Left lung (tissue), 10 donors: ENCODE results near the gene CDRT4. TPM values are rescaled to one million over a fixed set of nuclear protein-coding genes. Genes with fewer than 3 reads are reported as not detected.

Experiments used
- ATAC-seq: fragments of 200-7000 bp; cut with Tn5 transposase; one replicate; pipeline ENCODE4 v1.9.1; 2020; ENCODE audit warnings: moderate library complexity
- DNase-seq, 4 donors: peaks; one replicate each; pipeline ENCODE4 v3.0.0-alpha.2; 2013 to 2020
- H3K27ac ChIP-seq, 2 donors: fragments of 200-600 bp; sonication (generic) in 1 of 2; one replicate each; pipeline versions ENCODE4 v1.5.0 to v1.8.0; 2020 to 2021
- H3K27me3 ChIP-seq, 2 donors: fragments of 200-600 bp; sonication (generic) in 1 of 2; one replicate each; pipeline versions ENCODE4 v1.5.0 to v1.8.0; 2020 to 2021
- H3K36me3 ChIP-seq, 2 donors: fragments of 200-600 bp; sonication (generic) in 1 of 2; one replicate each; pipeline versions ENCODE4 v1.5.0 to v1.8.0; 2020 to 2021
- H3K4me1 ChIP-seq, 2 donors: fragments of 200-600 bp; one replicate each; pipeline ENCODE4 v1.8.0; 2021
- H3K4me3 ChIP-seq, 2 donors: fragments of 200-600 bp; sonication (generic) in 1 of 2; one replicate each; pipeline versions ENCODE4 v1.5.0 to v1.8.0; 2020 to 2021; ENCODE audit warnings: mild to moderate bottlenecking in 1 of 2
- H3K9me3 ChIP-seq, 2 donors: fragments of 200-600 bp; sonication (generic) in 1 of 2; one replicate each; pipeline versions ENCODE4 v1.5.0 to v1.8.0; 2020 to 2021
- CTCF ChIP-seq, 2 donors: fragments of 200-600 bp; sonication (generic) in 1 of 2; IDR thresholded peaks; one replicate each; pipeline versions ENCODE4 v1.5.0 to v1.8.0; 2021; ENCODE audit warnings: antibody characterized with exemption in 2 of 2
- intact Hi-C, 2 donors: fragments of 100-400 bp; cut with DNase I; formaldehyde crosslinking; loops; one replicate each; pipeline versions ENCODE4 v1.11.2 to v1.14.2; 2022
- polyA plus RNA-seq, 6 donors: library from polyadenylated mRNA; unstranded; fragments of 120-200 nt; gene quantifications; one replicate each; pipeline ENCODE4 v1.2.1, GENCODE V29; 2013; ENCODE audit not compliant: insufficient read length in 6 of 6
- total RNA-seq, 2 donors: library from RNA; stranded (reverse); fragmentation: NEBNext Ultra II Directional; extraction: Animal tissue kit (Norgen Biotek cat#: 25700); gene quantifications; one replicate each; pipeline ENCODE4 v1.2.1, GENCODE V29; 2021
- donor health status: DM: no; HTN: yes; CAD: no.
- donor health status: DM: no; HTN: no; CAD: no.

Gene CDRT4
- total and polyA plus RNA-seq, 8 donors, result 2.7 to 24.9 (median 17.8) TPM

GRCh38 chr17:15502369-15503112 lies 35.1 kb upstream of the CDRT4 start:
- ATAC-seq, result peak; percentile 98
- H3K27me3 ChIP-seq, result no peaks in the 10 kb centered on the region
- peaks cover 0 to 11% of the 10 kb centered on the region in 2 donors for H3K4me1 ChIP-seq
- peak overlapping the region; percentile 19 to 72 for H3K27ac ChIP-seq
- TF ChIP-seq CTCF (IDR thresholded peaks at IDR 0.05), result peak; percentile 67 to 78
- DNase-seq, result peak; percentile 87 to 95 (median 91)
- intact Hi-C loops, result loop anchor here in 1 of 2 donors (5.0 kb wide), 1 partner anchor 240 kb away; no protein-coding TSS in a partner anchor
- peak overlapping the region in 1 of 2 donors; percentile 7 for H3K4me3 ChIP-seq
- H3K9me3 ChIP-seq, result no peaks in the 10 kb centered on the region
- peaks cover 0 to 21% of the 10 kb centered on the region in 2 donors for H3K36me3 ChIP-seq

GRCh38 chr17:15501793-15502192 lies 34.4 kb upstream of the CDRT4 start:
- peak overlapping the region; percentile 19 to 72 for H3K27ac ChIP-seq
- H3K36me3 ChIP-seq, result peaks cover 0 to 16% of the 10 kb centered on the region in 2 donors
- intact Hi-C loops, result loop anchor here in 1 of 2 donors (5.0 kb wide), 1 partner anchor 239 kb away; no protein-coding TSS in a partner anchor
- no peaks in the 10 kb centered on the region for H3K9me3 ChIP-seq
- peaks cover 0 to 11% of the 10 kb centered on the region in 2 donors for H3K4me1 ChIP-seq
- H3K4me3 ChIP-seq, result no peak overlapping the region
- no peak for ATAC-seq
- no peaks in the 10 kb centered on the region for H3K27me3 ChIP-seq
- no peak for DNase-seq
- TF ChIP-seq CTCF (IDR thresholded peaks at IDR 0.05), result no peak

GRCh38 chr17:15501282-15501681 lies 33.9 kb upstream of the CDRT4 start:
- intact Hi-C loops, result loop anchor here in 1 of 2 donors (5.0 kb wide), 1 partner anchor 239 kb away; no protein-coding TSS in a partner anchor
- TF ChIP-seq CTCF (IDR thresholded peaks at IDR 0.05), result no peak
- no peak overlapping the region for H3K27ac ChIP-seq
- H3K4me3 ChIP-seq, result no peak overlapping the region
- no peak for DNase-seq
- H3K36me3 ChIP-seq, result peaks cover 0 to 15% of the 10 kb centered on the region in 2 donors
- peaks cover 0 to 11% of the 10 kb centered on the region in 2 donors for H3K4me1 ChIP-seq
- no peak for ATAC-seq
- no peaks in the 10 kb centered on the region for H3K27me3 ChIP-seq
- no peaks in the 10 kb centered on the region for H3K9me3 ChIP-seq

- TF ChIP-seq CTCF (IDR thresholded peaks at IDR 0.05), result no peak
- Histone ChIP-seq H3K27me3 (no peaks in the 10 kb centered on the region), H3K9me3 (no peaks in the 10 kb centered on the region), H3K27ac (no peak overlapping the region), H3K4me1 (peaks cover 0 to 10% of the 10 kb centered on the region in 2 donors), H3K4me3 (no peak overlapping the region), H3K36me3 (peaks cover 0 to 12% of the 10 kb centered on the region in 2 donors)
- DNase-seq (no peak), ATAC-seq (no peak)
- intact Hi-C loops, result no loop called here
Measured at GRCh38 chr17:15498107-15498506, 30.7 kb upstream of the CDRT4 start.
